Measurements from ENCODE around the gene SNHG17. TPM values are rescaled to one million over a fixed set of nuclear protein-coding genes. Genes with fewer than 3 reads are reported as not detected.
"Not testable (repeated sequence)": the region's sequence is repeated elsewhere in the genome, so short reads cannot be mapped to it uniquely, and the experiment has no call there.

Gene SNHG17
- total RNA-seq, 2 experiments from 2014 or later = 154 to 159 TPM

DNA sequence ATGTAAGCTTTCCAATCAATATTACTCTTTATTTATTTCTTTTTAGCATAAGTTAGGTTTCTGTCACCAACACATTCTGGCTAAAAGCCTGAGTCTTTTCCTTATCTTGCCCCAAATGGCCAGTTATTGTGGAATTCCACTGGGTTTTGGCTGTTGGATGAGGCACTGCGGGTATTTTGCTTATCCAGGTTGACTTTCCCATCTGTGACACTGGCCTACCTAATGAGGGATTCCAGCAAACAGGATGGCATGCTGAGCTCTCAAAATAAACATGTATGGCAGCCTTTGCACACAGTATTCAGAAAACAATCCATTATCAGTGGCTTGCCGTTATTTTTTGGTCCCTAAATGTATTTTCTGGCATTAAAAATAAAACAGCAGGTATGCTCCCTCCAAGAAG lies 31.0 kb upstream of the SNHG17 start:
- H3K4me3 Mint-ChIP-seq = no peak overlapping the region
- ChIA-PET CTCF (no interaction called here), POLR2A (no interaction called here)
- H3K27me3 Mint-ChIP-seq = no peaks in the 10 kb centered on the region
- H3K27ac Mint-ChIP-seq = no peak overlapping the region
- DNase-seq (no peak), ATAC-seq (no peak)
- no peaks in the 10 kb centered on the region for H3K36me3 Mint-ChIP-seq (ENCODE audit: low read depth)
- intact Hi-C loops (cut with micrococcal nuclease) = no loop called here
- TF ChIP-seq, protein P1, sequence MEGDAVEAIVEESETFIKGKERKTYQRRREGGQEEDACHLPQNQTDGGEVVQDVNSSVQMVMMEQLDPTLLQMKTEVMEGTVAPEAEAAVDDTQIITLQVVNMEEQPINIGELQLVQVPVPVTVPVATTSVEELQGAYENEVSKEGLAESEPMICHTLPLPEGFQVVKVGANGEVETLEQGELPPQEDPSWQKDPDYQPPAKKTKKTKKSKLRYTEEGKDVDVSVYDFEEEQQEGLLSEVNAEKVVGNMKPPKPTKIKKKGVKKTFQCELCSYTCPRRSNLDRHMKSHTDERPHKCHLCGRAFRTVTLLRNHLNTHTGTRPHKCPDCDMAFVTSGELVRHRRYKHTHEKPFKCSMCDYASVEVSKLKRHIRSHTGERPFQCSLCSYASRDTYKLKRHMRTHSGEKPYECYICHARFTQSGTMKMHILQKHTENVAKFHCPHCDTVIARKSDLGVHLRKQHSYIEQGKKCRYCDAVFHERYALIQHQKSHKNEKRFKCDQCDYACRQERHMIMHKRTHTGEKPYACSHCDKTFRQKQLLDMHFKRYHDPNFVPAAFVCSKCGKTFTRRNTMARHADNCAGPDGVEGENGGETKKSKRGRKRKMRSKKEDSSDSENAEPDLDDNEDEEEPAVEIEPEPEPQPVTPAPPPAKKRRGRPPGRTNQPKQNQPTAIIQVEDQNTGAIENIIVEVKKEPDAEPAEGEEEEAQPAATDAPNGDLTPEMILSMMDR (IDR thresholded peaks at IDR 0.05) = no peak
- no peaks in the 10 kb centered on the region for H3K4me1 Mint-ChIP-seq (ENCODE audit: low read depth)
- H3K9me3 Mint-ChIP-seq = no peaks in the 10 kb centered on the region

DNA sequence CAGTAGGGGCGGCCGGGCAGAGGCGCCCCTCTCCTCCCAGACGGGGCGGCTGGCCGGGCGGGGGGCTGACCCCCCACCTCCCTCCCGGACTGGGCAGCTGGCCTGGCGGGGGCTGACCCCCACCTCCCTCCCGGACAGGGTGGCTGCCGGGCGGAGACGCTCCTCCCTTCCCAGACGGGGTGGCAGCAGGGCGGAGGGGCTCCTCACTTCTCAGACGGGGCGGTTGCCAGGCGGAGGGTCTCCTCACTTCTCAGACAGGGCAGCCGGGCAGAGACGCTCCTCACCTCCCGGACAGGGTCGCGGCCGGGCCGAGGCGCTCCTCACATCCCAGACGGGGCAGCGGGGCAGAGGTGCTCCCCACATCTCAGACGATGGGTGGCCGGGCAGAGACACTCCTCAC lies 26.4 kb upstream of the SNHG17 start:
- H3K36me3 Mint-ChIP-seq (ENCODE audit: low read depth); H3K4me1 Mint-ChIP-seq (ENCODE audit: low read depth); CTCF ChIA-PET; H3K27me3 Mint-ChIP-seq; DNase-seq; intact Hi-C loops (cut with micrococcal nuclease); ATAC-seq; H3K4me3 Mint-ChIP-seq; POLR2A ChIA-PET; H3K27ac Mint-ChIP-seq; H3K9me3 Mint-ChIP-seq: not testable (repeated sequence)

DNA sequence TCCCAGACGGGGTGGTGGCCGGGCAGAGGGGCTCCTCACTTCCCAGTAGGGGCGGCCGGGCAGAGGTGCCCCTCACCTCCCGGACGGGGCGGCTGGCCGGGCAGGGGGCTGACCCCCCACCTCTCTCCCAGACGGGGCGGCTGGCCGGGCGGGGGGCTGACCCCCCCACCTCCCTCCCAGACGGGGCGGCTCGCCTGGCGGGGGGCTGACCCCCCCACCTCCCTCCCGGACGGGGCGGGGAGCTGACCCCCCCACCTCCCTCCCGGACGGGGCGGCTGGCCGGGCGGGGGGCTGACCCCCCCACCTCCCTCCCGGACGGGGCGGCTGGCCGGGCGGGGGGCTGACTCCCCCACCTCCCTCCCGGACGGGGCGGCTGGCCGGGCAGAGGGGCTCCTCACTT lies 26.0 kb upstream of the SNHG17 start:
- H3K9me3 Mint-ChIP-seq; H3K4me3 Mint-ChIP-seq; H3K27me3 Mint-ChIP-seq; POLR2A ChIA-PET; H3K27ac Mint-ChIP-seq; H3K4me1 Mint-ChIP-seq (ENCODE audit: low read depth); intact Hi-C loops (cut with micrococcal nuclease); DNase-seq; ATAC-seq; H3K36me3 Mint-ChIP-seq (ENCODE audit: low read depth); CTCF ChIA-PET: not testable (repeated sequence)

DNA sequence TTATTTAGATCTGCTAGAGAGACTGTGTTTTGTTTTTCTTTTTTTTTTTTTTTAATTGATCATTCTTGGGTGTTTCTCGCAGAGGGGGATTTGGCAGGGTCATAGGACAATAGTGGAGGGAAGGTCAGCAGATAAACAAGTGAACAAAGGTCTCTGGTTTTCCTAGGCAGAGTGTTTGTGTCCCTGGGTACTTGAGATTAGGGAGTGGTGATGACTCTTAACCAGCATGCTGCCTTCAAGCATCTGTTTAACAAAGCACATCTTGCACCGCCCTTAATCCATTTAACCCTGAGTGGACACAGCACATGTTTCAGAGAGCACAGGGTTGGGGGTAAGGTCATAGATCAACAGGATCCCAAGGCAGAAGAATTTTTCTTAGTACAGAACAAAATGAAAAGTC lies 25.5 kb upstream of the SNHG17 start:
- CTCF ChIA-PET = not testable (repeated sequence)

DNA sequence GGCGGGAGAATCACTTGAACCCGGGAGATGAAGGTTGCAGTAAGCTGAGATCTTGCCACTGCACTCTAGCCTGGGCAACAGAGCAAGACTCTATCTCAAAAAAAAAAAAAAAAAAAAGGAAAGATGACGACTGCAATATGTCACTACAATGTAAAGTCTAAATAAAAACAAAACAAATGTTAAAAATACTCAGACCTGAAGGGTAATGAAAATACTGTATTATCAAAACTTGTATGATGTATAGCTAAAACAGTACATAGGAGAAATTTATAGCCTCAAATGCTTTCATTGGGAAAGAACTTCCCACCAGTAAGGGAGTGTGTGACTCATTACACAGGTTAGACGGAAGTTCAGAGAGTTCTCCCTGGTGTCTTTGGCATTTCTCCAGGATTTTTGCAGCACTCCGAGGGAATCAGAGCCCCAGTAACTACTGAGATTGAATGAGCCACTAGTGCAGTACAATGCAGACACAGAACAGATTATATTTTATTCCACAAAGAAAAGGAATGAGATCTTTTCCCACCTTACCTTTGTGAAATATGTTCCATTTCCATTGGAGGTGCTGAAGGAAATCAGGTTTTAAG lies 25.0 kb upstream of the SNHG17 start:
- no peaks in the 10 kb centered on the region for H3K36me3 Mint-ChIP-seq (ENCODE audit: low read depth)
- H3K27ac Mint-ChIP-seq = no peak overlapping the region
- ATAC-seq = no peak
- H3K4me1 Mint-ChIP-seq (ENCODE audit: low read depth) = no peaks in the 10 kb centered on the region
- ChIA-PET CTCF (no interaction called here), POLR2A (interaction anchor here (0.8 kb wide), 1 partner anchor 25 kb away, joined by 3 read pairs; the partner anchor contains the start of gene SNHG17)
- H3K4me3 Mint-ChIP-seq = no peak overlapping the region
- no peak for DNase-seq
- no peaks in the 10 kb centered on the region for H3K9me3 Mint-ChIP-seq
- intact Hi-C loops (cut with micrococcal nuclease) = no loop called here
- no peaks in the 10 kb centered on the region for H3K27me3 Mint-ChIP-seq
- TF ChIP-seq, protein P1 (IDR thresholded peaks at IDR 0.05) = no peak

More for the DNA sequence above, 25.5 kb upstream of the SNHG17 start:
- POLR2A ChIA-PET = interaction anchor here (0.8 kb wide), 1 partner anchor 25 kb away, joined by 3 read pairs; the partner anchor contains the start of gene SNHG17
- intact Hi-C loops (cut with micrococcal nuclease); ATAC-seq; DNase-seq; H3K4me1 Mint-ChIP-seq (ENCODE audit: low read depth); H3K9me3 Mint-ChIP-seq; H3K27me3 Mint-ChIP-seq; H3K27ac Mint-ChIP-seq; H3K4me3 Mint-ChIP-seq; H3K36me3 Mint-ChIP-seq (ENCODE audit: low read depth): not testable (repeated sequence)

DNA sequence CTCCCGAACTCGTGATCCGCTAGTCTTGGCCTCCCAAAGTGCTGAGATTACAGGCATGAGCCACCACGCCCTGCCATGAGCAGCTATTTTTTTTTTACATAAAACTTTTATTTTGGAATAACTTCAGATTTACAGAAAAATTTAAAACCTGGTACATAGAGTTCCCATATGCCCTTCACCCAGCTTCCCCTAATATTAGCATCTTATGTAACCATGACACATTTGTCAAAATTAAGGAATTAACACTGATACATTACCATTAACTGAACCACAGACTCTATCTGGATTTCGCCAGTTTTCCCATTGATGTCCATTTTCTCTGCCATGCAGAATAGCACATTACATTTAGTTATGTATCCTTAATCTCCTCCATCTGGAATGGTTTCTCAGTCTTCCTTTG lies 23.2 kb upstream of the SNHG17 start:
- TF ChIP-seq, protein P1 (IDR thresholded peaks at IDR 0.05) = no peak
- intact Hi-C loops (cut with micrococcal nuclease) = no loop called here
- Mint-ChIP-seq H3K27ac (no peak overlapping the region), H3K36me3 (ENCODE audit: low read depth) (no peaks in the 10 kb centered on the region), H3K4me3 (no peak overlapping the region), H3K27me3 (no peaks in the 10 kb centered on the region), H3K9me3 (no peaks in the 10 kb centered on the region), H3K4me1 (ENCODE audit: low read depth) (no peaks in the 10 kb centered on the region)
- ChIA-PET POLR2A (interaction anchor here (2.5 kb wide), 1 partner anchor 11 kb away, joined by 9 read pairs; no protein-coding TSS in a partner anchor), CTCF (interaction anchor here (1.1 kb wide), 1 partner anchor 12 kb away, joined by 5 read pairs; no protein-coding TSS in a partner anchor)
- no peak for DNase-seq
- no peak for ATAC-seq
